ENCODE measurements around the gene FGGY. TPM values are rescaled to one million over a fixed set of nuclear protein-coding genes. Genes with fewer than 3 reads are reported as not detected.
"Not testable (repeated sequence)": the region's sequence is repeated elsewhere in the genome, so short reads cannot be mapped to it uniquely, and the experiment has no call there.

Gene FGGY
- total RNA-seq, 2 donors from 2014 or later = 6.7 to 8.5 TPM

GRCh38 chr1:59645893-59646292 lies 349.0 kb downstream of the FGGY start:
- no peak overlapping the region for H3K27ac Mint-ChIP-seq
- peaks cover 2% of the 10 kb centered on the region for H3K4me1 Mint-ChIP-seq
- H3K36me3 Mint-ChIP-seq (ENCODE audit: low read depth) = no peaks in the 10 kb centered on the region
- H3K4me3 Mint-ChIP-seq = no peak overlapping the region
- no peak for ATAC-seq
- no peaks in the 10 kb centered on the region for H3K9me3 ChIP-seq (ENCODE audit: control insufficient read depth, low read length, poor library complexity, severe bottlenecking)
- no peaks in the 10 kb centered on the region for H3K27me3 Mint-ChIP-seq
- no peak for DNase-seq

GRCh38 chr1:59653142-59653958 lies 356.5 kb downstream of the FGGY start:
- H3K9me3 ChIP-seq (ENCODE audit: control insufficient read depth, low read length, poor library complexity, severe bottlenecking); H3K27ac Mint-ChIP-seq; H3K4me1 Mint-ChIP-seq; H3K4me3 Mint-ChIP-seq; H3K36me3 Mint-ChIP-seq (ENCODE audit: low read depth); DNase-seq; ATAC-seq: not testable (repeated sequence)
- peaks cover 11% of the 10 kb centered on the region for H3K27me3 Mint-ChIP-seq

GRCh38 chr1:59653968-59654367 lies 357.1 kb downstream of the FGGY start:
- Mint-ChIP-seq H3K27ac (no peak overlapping the region), H3K4me1 (no peaks in the 10 kb centered on the region), H3K36me3 (ENCODE audit: low read depth) (peaks cover 2% of the 10 kb centered on the region), H3K27me3 (peaks cover 11% of the 10 kb centered on the region), H3K4me3 (no peak overlapping the region)
- H3K9me3 ChIP-seq (ENCODE audit: control insufficient read depth, low read length, poor library complexity, severe bottlenecking) = no peaks in the 10 kb centered on the region
- no peak for DNase-seq
- ATAC-seq = no peak

- H3K36me3 Mint-ChIP-seq (ENCODE audit: low read depth) = peaks cover 5% of the 10 kb centered on the region
- H3K27ac Mint-ChIP-seq = no peak overlapping the region
- DNase-seq = no peak
- H3K9me3 ChIP-seq (ENCODE audit: control insufficient read depth, low read length, poor library complexity, severe bottlenecking) = no peaks in the 10 kb centered on the region
- no peak overlapping the region for H3K4me3 Mint-ChIP-seq
- peaks cover 11% of the 10 kb centered on the region for H3K27me3 Mint-ChIP-seq
- no peak for ATAC-seq
- no peaks in the 10 kb centered on the region for H3K4me1 Mint-ChIP-seq
Observed at GRCh38 chr1:59657873-59658465, 361.1 kb downstream of the FGGY start.

- Mint-ChIP-seq H3K27ac (no peak overlapping the region), H3K27me3 (no peaks in the 10 kb centered on the region), H3K4me3 (no peak overlapping the region), H3K4me1 (no peaks in the 10 kb centered on the region), H3K36me3 (ENCODE audit: low read depth) (peaks cover 8% of the 10 kb centered on the region)
- ATAC-seq (no peak), DNase-seq (no peak)
- H3K9me3 ChIP-seq (ENCODE audit: control insufficient read depth, low read length, poor library complexity, severe bottlenecking) = no peaks in the 10 kb centered on the region
Observed at GRCh38 chr1:59664166-59664565, 367.3 kb downstream of the FGGY start.

- no peak for DNase-seq
- Mint-ChIP-seq H3K36me3 (ENCODE audit: low read depth) (peaks cover 8% of the 10 kb centered on the region), H3K27ac (no peak overlapping the region), H3K27me3 (no peaks in the 10 kb centered on the region), H3K4me1 (peaks cover 2% of the 10 kb centered on the region), H3K4me3 (no peak overlapping the region)
- H3K9me3 ChIP-seq (ENCODE audit: control insufficient read depth, low read length, poor library complexity, severe bottlenecking) = no peaks in the 10 kb centered on the region
- no peak for ATAC-seq
Observed at GRCh38 chr1:59666106-59666505, 369.2 kb downstream of the FGGY start.

GRCh38 chr1:59667020-59667419 lies 370.1 kb downstream of the FGGY start:
- H3K36me3 Mint-ChIP-seq (ENCODE audit: low read depth) = peaks cover 10% of the 10 kb centered on the region
- H3K27me3 Mint-ChIP-seq = no peaks in the 10 kb centered on the region
- ATAC-seq (no peak), DNase-seq (no peak)
- no peak overlapping the region for H3K4me3 Mint-ChIP-seq
- H3K9me3 ChIP-seq (ENCODE audit: control insufficient read depth, low read length, poor library complexity, severe bottlenecking) = no peaks in the 10 kb centered on the region
- peaks cover 2% of the 10 kb centered on the region for H3K4me1 Mint-ChIP-seq
- H3K27ac Mint-ChIP-seq = no peak overlapping the region

GRCh38 chr1:59669752-59670312 lies 372.9 kb downstream of the FGGY start:
- H3K4me3 Mint-ChIP-seq = no peak overlapping the region
- ATAC-seq (no peak), DNase-seq (no peak)
- no peaks in the 10 kb centered on the region for H3K9me3 ChIP-seq (ENCODE audit: control insufficient read depth, low read length, poor library complexity, severe bottlenecking)
- peaks cover 10% of the 10 kb centered on the region for H3K36me3 Mint-ChIP-seq (ENCODE audit: low read depth)
- H3K27me3 Mint-ChIP-seq = no peaks in the 10 kb centered on the region
- H3K27ac Mint-ChIP-seq = no peak overlapping the region
- peaks cover 6% of the 10 kb centered on the region for H3K4me1 Mint-ChIP-seq

- Mint-ChIP-seq H3K36me3 (ENCODE audit: low read depth) (peaks cover 10% of the 10 kb centered on the region), H3K4me1 (peaks cover 6% of the 10 kb centered on the region), H3K4me3 (no peak overlapping the region), H3K27ac (no peak overlapping the region), H3K27me3 (no peaks in the 10 kb centered on the region)
- no peak for ATAC-seq
- DNase-seq = no peak
- no peaks in the 10 kb centered on the region for H3K9me3 ChIP-seq (ENCODE audit: control insufficient read depth, low read length, poor library complexity, severe bottlenecking)
Observed at GRCh38 chr1:59670662-59671061, 373.8 kb downstream of the FGGY start.

- DNase-seq (no peak), ATAC-seq (no peak)
- no peaks in the 10 kb centered on the region for H3K27me3 Mint-ChIP-seq
- no peak overlapping the region for H3K27ac Mint-ChIP-seq
- peaks cover 10% of the 10 kb centered on the region for H3K36me3 Mint-ChIP-seq (ENCODE audit: low read depth)
- H3K9me3 ChIP-seq (ENCODE audit: control insufficient read depth, low read length, poor library complexity, severe bottlenecking) = no peaks in the 10 kb centered on the region
- H3K4me3 Mint-ChIP-seq = no peak overlapping the region
- H3K4me1 Mint-ChIP-seq = peaks cover 6% of the 10 kb centered on the region
Observed at GRCh38 chr1:59671066-59671952, 374.4 kb downstream of the FGGY start.

- ATAC-seq (no peak), DNase-seq (no peak)
- no peaks in the 10 kb centered on the region for H3K9me3 ChIP-seq (ENCODE audit: control insufficient read depth, low read length, poor library complexity, severe bottlenecking)
- Mint-ChIP-seq H3K27me3 (no peaks in the 10 kb centered on the region), H3K4me1 (peaks cover 6% of the 10 kb centered on the region), H3K36me3 (ENCODE audit: low read depth) (peaks cover 10% of the 10 kb centered on the region), H3K27ac (no peak overlapping the region), H3K4me3 (no peak overlapping the region)
Observed at GRCh38 chr1:59671953-59672305, 375.0 kb downstream of the FGGY start.

- Mint-ChIP-seq H3K36me3 (ENCODE audit: low read depth) (peaks cover 4% of the 10 kb centered on the region), H3K27ac (no peak overlapping the region), H3K4me3 (no peak overlapping the region), H3K27me3 (no peaks in the 10 kb centered on the region), H3K4me1 (peaks cover 6% of the 10 kb centered on the region)
- no peak for DNase-seq
- ATAC-seq = no peak
- no peaks in the 10 kb centered on the region for H3K9me3 ChIP-seq (ENCODE audit: control insufficient read depth, low read length, poor library complexity, severe bottlenecking)
Observed at GRCh38 chr1:59672851-59673572, 376.1 kb downstream of the FGGY start.
